Activated naive CD4-positive, alpha-beta T cell treated with anti-CD3 and anti-CD28 coated beads, Interleukin-2, amount 10 ng/mL, durations not matched to agents 7 days and 5 days (primary cell): ENCODE data around the gene SERPINB6.
"Not testable (repeated sequence)": the region's sequence is repeated elsewhere in the genome, so short reads cannot be mapped to it uniquely, and the experiment has no call there.

Source experiments
- CTCF ChIA-PET: fragments of 350-600 bp; sonication (Branson Sonifier 250); formaldehyde crosslinking; loops from one replicate; lab custom pipeline; 2021; ENCODE audit warnings: antibody characterized with exemption; lab: Charles Lee
- DNase-seq: peaks from one replicate; pipeline ENCODE4 v3.0.0-alpha.2; 2020
- H3K27ac Mint-ChIP-seq: one replicate; pipeline ENCODE4 v1.8.0; 2021; ENCODE audit warnings: mild to moderate bottlenecking, moderate library complexity, mixed read lengths
- H3K27me3 Mint-ChIP-seq: one replicate; pipeline ENCODE4 v1.8.0; 2021; ENCODE audit warnings: mild to moderate bottlenecking, mixed read lengths
- H3K36me3 Mint-ChIP-seq: one replicate; pipeline ENCODE4 v1.8.0; 2021; ENCODE audit warnings: mixed read lengths
- H3K4me1 Mint-ChIP-seq: one replicate; pipeline ENCODE4 v1.8.0; 2021; ENCODE audit warnings: mixed read lengths
- H3K4me3 Mint-ChIP-seq: one replicate; pipeline ENCODE4 v1.8.0; 2021; ENCODE audit warnings: mild to moderate bottlenecking, moderate library complexity, mixed read lengths
- H3K9me3 Mint-ChIP-seq: one replicate; pipeline ENCODE4 v1.8.0; 2021; ENCODE audit warnings: mixed read lengths

The SERPINB6 gene

GRCh38 chr6:2940010-2940850 lies 31.1 kb downstream of the SERPINB6 start:
- peaks cover 31% of the 10 kb centered on the region for H3K9me3 Mint-ChIP-seq
- peaks cover 47% of the 10 kb centered on the region for H3K36me3 Mint-ChIP-seq
- peak overlapping the region; percentile 67 for H3K4me3 Mint-ChIP-seq
- H3K27me3 Mint-ChIP-seq = peaks cover 8% of the 10 kb centered on the region
- DNase-seq = peak; percentile 85
- peak overlapping the region; percentile 95 for H3K27ac Mint-ChIP-seq
- H3K4me1 Mint-ChIP-seq = peaks cover 69% of the 10 kb centered on the region
- CTCF ChIA-PET = interaction anchor here (0.7 to 2.5 kb wide), 10 partner anchors 9 to 173 kb away, joined by 3 to 10 read pairs (median 4); partner anchors contain the start of gene SERPINB1

- H3K36me3 Mint-ChIP-seq = peaks cover 45% of the 10 kb centered on the region
- peaks cover 69% of the 10 kb centered on the region for H3K4me1 Mint-ChIP-seq
- H3K27me3 Mint-ChIP-seq = peaks cover 3% of the 10 kb centered on the region
- peak overlapping the region; percentile 95 for H3K27ac Mint-ChIP-seq
- CTCF ChIA-PET = interaction anchor here (1.3 to 2.5 kb wide), 5 partner anchors 8 to 97 kb away, joined by 3 to 10 read pairs (median 5); partner anchors contain the start of gene SERPINB1
- H3K4me3 Mint-ChIP-seq = peak overlapping the region; percentile 67
- H3K9me3 Mint-ChIP-seq = peaks cover 31% of the 10 kb centered on the region
- DNase-seq = no peak
These were observed 31.9 kb downstream of the SERPINB6 start for GRCh38 chr6:2939315-2940009.

- CTCF ChIA-PET = interaction anchor here (1.6 kb wide), 1 partner anchor 93 kb away, joined by 4 read pairs; no protein-coding TSS in a partner anchor
- no peak for DNase-seq
- Mint-ChIP-seq H3K9me3 (peaks cover 31% of the 10 kb centered on the region), H3K27me3 (peaks cover 4% of the 10 kb centered on the region), H3K4me3 (no peak overlapping the region), H3K4me1 (peaks cover 66% of the 10 kb centered on the region), H3K36me3 (peaks cover 45% of the 10 kb centered on the region), H3K27ac (peak overlapping the region; percentile 88)
These were observed 32.7 kb downstream of the SERPINB6 start for GRCh38 chr6:2938632-2939083.

GRCh38 chr6:2938004-2938631 lies 33.2 kb downstream of the SERPINB6 start:
- Mint-ChIP-seq H3K27ac (peak overlapping the region; percentile 98), H3K4me1 (peaks cover 61% of the 10 kb centered on the region), H3K27me3 (peaks cover 7% of the 10 kb centered on the region), H3K36me3 (peaks cover 45% of the 10 kb centered on the region), H3K4me3 (no peak overlapping the region), H3K9me3 (peaks cover 31% of the 10 kb centered on the region)
- CTCF ChIA-PET = no interaction called here
- DNase-seq = no peak

- DNase-seq = no peak
- Mint-ChIP-seq H3K4me1 (peaks cover 56% of the 10 kb centered on the region), H3K4me3 (no peak overlapping the region), H3K36me3 (peaks cover 40% of the 10 kb centered on the region), H3K27me3 (peaks cover 4% of the 10 kb centered on the region), H3K27ac (peak overlapping the region; percentile 98), H3K9me3 (peaks cover 30% of the 10 kb centered on the region)
- CTCF ChIA-PET = interaction anchor here (1.8 kb wide), 1 partner anchor 146 kb away, joined by 6 read pairs; no protein-coding TSS in a partner anchor
These were observed 33.8 kb downstream of the SERPINB6 start for GRCh38 chr6:2937627-2938003.

- Mint-ChIP-seq H3K4me3 (no peak overlapping the region), H3K4me1 (peaks cover 53% of the 10 kb centered on the region), H3K9me3 (peaks cover 25% of the 10 kb centered on the region), H3K27me3 (peaks cover 8% of the 10 kb centered on the region), H3K27ac (no peak overlapping the region), H3K36me3 (peaks cover 34% of the 10 kb centered on the region)
- CTCF ChIA-PET = interaction anchor here (0.9 to 4.6 kb wide), 11 partner anchors 17 to 144 kb away, joined by 3 to 24 read pairs (median 4); partner anchors contain the start of gene SERPINB1
- no peak for DNase-seq
These were observed 35.6 kb downstream of the SERPINB6 start for GRCh38 chr6:2935566-2936291.

- peaks cover 42% of the 10 kb centered on the region for H3K4me1 Mint-ChIP-seq
These were observed 37.3 kb downstream of the SERPINB6 start for GRCh38 chr6:2934057-2934456.

GRCh38 chr6:2932911-2933310 lies 38.5 kb downstream of the SERPINB6 start:
- H3K27ac Mint-ChIP-seq, DNase-seq, H3K4me3 Mint-ChIP-seq, H3K27me3 Mint-ChIP-seq: not testable (repeated sequence)
- CTCF ChIA-PET = interaction anchor here (0.6 to 5.2 kb wide), 13 partner anchors 9 to 160 kb away, joined by 3 to 80 read pairs (median 7); partner anchors contain the start of gene SERPINB1
- Mint-ChIP-seq H3K4me1 (peaks cover 32% of the 10 kb centered on the region), H3K9me3 (peaks cover 18% of the 10 kb centered on the region), H3K36me3 (peaks cover 20% of the 10 kb centered on the region)

More at GRCh38 chr6:2934057-2934456, 37.3 kb downstream of the SERPINB6 start:
- H3K27me3 Mint-ChIP-seq = peaks cover 8% of the 10 kb centered on the region
- CTCF ChIA-PET = interaction anchor here (1.3 to 4.6 kb wide), 5 partner anchors 34 to 143 kb away, joined by 3 to 38 read pairs (median 22); partner anchors contain the start of gene SERPINB1
- no peak overlapping the region for H3K27ac Mint-ChIP-seq
- DNase-seq = no peak
- peaks cover 28% of the 10 kb centered on the region for H3K36me3 Mint-ChIP-seq
- H3K9me3 Mint-ChIP-seq = peaks cover 19% of the 10 kb centered on the region
- no peak overlapping the region for H3K4me3 Mint-ChIP-seq

- H3K4me3 Mint-ChIP-seq = no peak overlapping the region
- CTCF ChIA-PET = interaction anchor here (0.6 to 5.2 kb wide), 27 partner anchors 8 to 182 kb away, joined by 3 to 80 read pairs (median 4); partner anchors contain the start of gene SERPINB1
- DNase-seq = peak; percentile 92
- peak overlapping the region; percentile 49 for H3K27ac Mint-ChIP-seq
- H3K36me3 Mint-ChIP-seq = peaks cover 15% of the 10 kb centered on the region
- H3K27me3 Mint-ChIP-seq = peaks cover 8% of the 10 kb centered on the region
- H3K9me3 Mint-ChIP-seq = peaks cover 19% of the 10 kb centered on the region
- H3K4me1 Mint-ChIP-seq = peaks cover 24% of the 10 kb centered on the region
These were observed 39.2 kb downstream of the SERPINB6 start for GRCh38 chr6:2931970-2932748.

GRCh38 chr6:2931055-2931454 lies 40.3 kb downstream of the SERPINB6 start:
- CTCF ChIA-PET = interaction anchor here (0.7 to 5.2 kb wide), 19 partner anchors 9 to 181 kb away, joined by 3 to 80 read pairs (median 4); partner anchors contain the start of gene SERPINB1
- H3K9me3 Mint-ChIP-seq = peaks cover 9% of the 10 kb centered on the region
- H3K4me3 Mint-ChIP-seq = no peak overlapping the region
- peaks cover 14% of the 10 kb centered on the region for H3K4me1 Mint-ChIP-seq
- H3K27me3 Mint-ChIP-seq = peaks cover 10% of the 10 kb centered on the region
- DNase-seq = no peak
- H3K27ac Mint-ChIP-seq = no peak overlapping the region
- peaks cover 4% of the 10 kb centered on the region for H3K36me3 Mint-ChIP-seq

GRCh38 chr6:2927931-2928330 lies 43.4 kb downstream of the SERPINB6 start:
- peaks cover 14% of the 10 kb centered on the region for H3K4me1 Mint-ChIP-seq
- H3K27ac Mint-ChIP-seq, H3K9me3 Mint-ChIP-seq, H3K36me3 Mint-ChIP-seq, H3K27me3 Mint-ChIP-seq, H3K4me3 Mint-ChIP-seq, CTCF ChIA-PET, DNase-seq: not testable (repeated sequence)
